OCI-LY1 (cell line): Measurements from ENCODE around the gene TLCD3B.

Experiments
- H2AFZ ChIP-seq: fragments of 200-600 bp; sonication (generic), shearing (Covaris generic); 2 replicates; pipeline ENCODE4 v1.6.0; 2014; ENCODE audit warnings: antibody characterized with exemption, mild to moderate bottlenecking, low read length
- H3F3A ChIP-seq: fragments of 200-600 bp; sonication (generic), shearing (Covaris generic); 2 replicates; pipeline ENCODE4 v1.6.0; 2014; ENCODE audit warnings: mild to moderate bottlenecking, antibody characterized with exemption, low read length, moderate library complexity; ENCODE audit not compliant: insufficient read depth
- H3K27ac ChIP-seq: fragments of 200-600 bp; sonication (generic); 2 replicates; pipeline ENCODE4 v1.5.1; 2014; ENCODE audit warnings: low read length, mixed run types, mild to moderate bottlenecking, low read depth; ENCODE audit not compliant: poor library complexity, severe bottlenecking
- H3K27me3 ChIP-seq: fragments of 200-600 bp; sonication (generic); 2 replicates; pipeline ENCODE4 v1.6.0; 2014; ENCODE audit warnings: antibody characterized with exemption, mild to moderate bottlenecking, low read length, moderate library complexity; ENCODE audit not compliant: insufficient read depth
- H3K36me3 ChIP-seq: fragments of 200-600 bp; sonication (generic); 2 replicates; pipeline ENCODE4 v1.6.1; 2014; ENCODE audit warnings: mild to moderate bottlenecking, antibody characterized with exemption, low read length, moderate library complexity, mixed read lengths; ENCODE audit not compliant: insufficient read depth
- H3K4me1 ChIP-seq: fragments of 200-600 bp; sonication (generic); 2 replicates; pipeline ENCODE4 v1.5.1; 2014; ENCODE audit warnings: mild to moderate bottlenecking, low read length, moderate library complexity; ENCODE audit not compliant: insufficient read depth, severe bottlenecking
- H3K4me2 ChIP-seq: fragments of 200-600 bp; sonication (generic), shearing (Covaris generic); 2 replicates; pipeline ENCODE4 v1.6.1; 2014; ENCODE audit warnings: low read length
- H3K4me3 ChIP-seq: fragments of 200-600 bp; sonication (generic); 2 replicates; pipeline ENCODE4 v1.5.1; 2014; ENCODE audit warnings: low read length, low read depth, mild to moderate bottlenecking, mixed read lengths; ENCODE audit not compliant: poor library complexity, severe bottlenecking
- H3K79me2 ChIP-seq: fragments of 200-600 bp; shearing (Covaris generic); 2 replicates; pipeline ENCODE4 v1.6.1; 2016; ENCODE audit warnings: mixed run types, low read length, mixed read lengths; ENCODE audit not compliant: insufficient read depth
- H3K9ac ChIP-seq: fragments of 200-600 bp; sonication (generic), shearing (Covaris generic); 2 replicates; pipeline ENCODE4 v1.6.1; 2014; ENCODE audit warnings: mild to moderate bottlenecking, low read length, mixed read lengths
- H3K9me2 ChIP-seq: fragments of 200-600 bp; sonication (generic), shearing (Covaris generic); 2 replicates; pipeline ENCODE4 v1.6.1; 2014; ENCODE audit warnings: low read depth, mild to moderate bottlenecking, low read length, mixed read lengths
- H3K9me3 ChIP-seq: fragments of 200-600 bp; shearing (Covaris generic); 2 replicates; pipeline ENCODE4 v1.6.1; 2014; ENCODE audit warnings: low read length, mixed read lengths
- H4K20me1 ChIP-seq: fragments of 200-600 bp; sonication (generic), shearing (Covaris generic); 2 replicates; pipeline ENCODE4 v1.6.0; 2016; ENCODE audit warnings: mild to moderate bottlenecking, low read length; ENCODE audit not compliant: insufficient read depth
- EZH2 ChIP-seq: fragments of 200-600 bp; sonication (generic), shearing (Covaris generic); IDR thresholded peaks from 2 replicates; pipeline ENCODE4 v1.8.0; 2017; ENCODE audit warnings: borderline replicate concordance, mixed run types, mild to moderate bottlenecking, antibody characterized with exemption, low read length, moderate library complexity, mixed read lengths
- TF ChIP-seq, protein P1 (sequence below): fragments of 200-600 bp; sonication (generic), shearing (Covaris generic); IDR thresholded peaks from 2 replicates; pipeline ENCODE4 v1.5.1; 2017; ENCODE audit warnings: mild to moderate bottlenecking, antibody characterized with exemption, low read length, moderate library complexity, mixed read lengths

TLCD3B gene

DNA sequence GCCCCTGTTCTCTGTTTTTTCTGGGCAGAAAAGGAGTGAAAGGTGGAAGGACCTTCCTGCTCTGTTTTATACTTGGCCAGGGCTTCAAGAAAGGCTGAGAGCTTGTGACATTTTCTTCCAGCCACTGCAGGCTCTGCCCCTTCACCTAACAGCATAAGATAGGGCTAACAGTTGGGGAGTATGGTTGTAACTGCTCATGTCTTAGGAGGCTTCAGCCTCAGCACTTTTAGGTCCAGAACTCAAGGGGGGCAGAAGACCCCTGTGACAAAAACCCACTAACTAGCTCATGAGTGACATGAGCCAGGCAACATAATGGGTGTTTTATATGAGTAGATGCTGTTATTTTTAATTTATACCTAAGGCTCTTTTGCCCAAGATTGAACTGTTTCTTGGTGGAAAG is 39.4 kb upstream of the TLCD3B start:
- Histone ChIP-seq H2AFZ (no peak overlapping the region), H3K79me2 (peaks cover 13% of the 10 kb centered on the region), H3K27ac (peak overlapping the region; percentile 73), H3K36me3 (peaks cover 73% of the 10 kb centered on the region), H4K20me1 (no peaks in the 10 kb centered on the region), H3K9me3 (no peaks in the 10 kb centered on the region), H3K9me2 (no peaks in the 10 kb centered on the region), H3K27me3 (no peaks in the 10 kb centered on the region), H3K4me1 (peaks cover 59% of the 10 kb centered on the region), H3K9ac (no peak overlapping the region; the same call in 1 of the 2 replicates), H3F3A (peaks cover 8% of the 10 kb centered on the region; the same call in 1 of the 2 replicates), H3K4me3 (no peak overlapping the region), H3K4me2 (no peak overlapping the region)
- TF ChIP-seq EZH2, result no peak
- TF ChIP-seq, protein P1, sequence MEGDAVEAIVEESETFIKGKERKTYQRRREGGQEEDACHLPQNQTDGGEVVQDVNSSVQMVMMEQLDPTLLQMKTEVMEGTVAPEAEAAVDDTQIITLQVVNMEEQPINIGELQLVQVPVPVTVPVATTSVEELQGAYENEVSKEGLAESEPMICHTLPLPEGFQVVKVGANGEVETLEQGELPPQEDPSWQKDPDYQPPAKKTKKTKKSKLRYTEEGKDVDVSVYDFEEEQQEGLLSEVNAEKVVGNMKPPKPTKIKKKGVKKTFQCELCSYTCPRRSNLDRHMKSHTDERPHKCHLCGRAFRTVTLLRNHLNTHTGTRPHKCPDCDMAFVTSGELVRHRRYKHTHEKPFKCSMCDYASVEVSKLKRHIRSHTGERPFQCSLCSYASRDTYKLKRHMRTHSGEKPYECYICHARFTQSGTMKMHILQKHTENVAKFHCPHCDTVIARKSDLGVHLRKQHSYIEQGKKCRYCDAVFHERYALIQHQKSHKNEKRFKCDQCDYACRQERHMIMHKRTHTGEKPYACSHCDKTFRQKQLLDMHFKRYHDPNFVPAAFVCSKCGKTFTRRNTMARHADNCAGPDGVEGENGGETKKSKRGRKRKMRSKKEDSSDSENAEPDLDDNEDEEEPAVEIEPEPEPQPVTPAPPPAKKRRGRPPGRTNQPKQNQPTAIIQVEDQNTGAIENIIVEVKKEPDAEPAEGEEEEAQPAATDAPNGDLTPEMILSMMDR, result no peak

DNA sequence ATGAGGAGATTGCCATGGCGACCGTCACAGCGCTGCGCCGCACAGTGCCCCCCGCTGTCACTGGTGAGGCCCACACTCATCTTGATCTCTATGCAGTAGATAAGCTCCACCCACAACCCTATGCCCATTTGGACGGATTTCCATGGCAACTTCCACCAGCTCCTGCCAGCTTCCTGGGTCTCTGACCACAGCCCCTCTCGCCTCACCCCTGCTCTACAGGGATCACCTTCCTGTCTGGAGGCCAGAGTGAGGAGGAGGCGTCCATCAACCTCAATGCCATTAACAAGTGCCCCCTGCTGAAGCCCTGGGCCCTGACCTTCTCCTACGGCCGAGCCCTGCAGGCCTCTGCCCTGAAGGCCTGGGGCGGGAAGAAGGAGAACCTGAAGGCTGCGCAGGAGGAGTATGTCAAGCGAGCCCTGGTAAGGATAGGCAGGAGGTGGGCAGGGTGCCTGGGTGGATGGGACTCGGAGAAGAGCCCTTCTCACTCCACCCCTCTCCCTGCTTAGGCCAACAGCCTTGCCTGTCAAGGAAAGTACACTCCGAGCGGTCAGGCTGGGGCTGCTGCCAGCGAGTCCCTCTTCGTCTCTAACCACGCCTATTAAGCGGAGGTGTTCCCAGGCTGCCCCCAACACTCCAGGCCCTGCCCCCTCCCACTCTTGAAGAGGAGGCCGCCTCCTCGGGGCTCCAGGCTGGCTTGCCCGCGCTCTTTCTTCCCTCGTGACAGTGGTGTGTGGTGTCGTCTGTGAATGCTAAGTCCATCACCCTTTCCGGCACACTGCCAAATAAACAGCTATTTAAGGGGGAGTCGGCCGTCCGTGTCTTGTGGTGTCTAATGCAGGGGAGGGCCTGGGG is 38.8 kb upstream of the TLCD3B start:
- Histone ChIP-seq H3K4me3 (peak overlapping the region; percentile 11), H3K4me2 (peak overlapping the region; percentile 25; the same call in 1 of the 2 replicates), H3K36me3 (peaks cover 73% of the 10 kb centered on the region), H2AFZ (no peak overlapping the region), H3F3A (peaks cover 8% of the 10 kb centered on the region; the same call in 1 of the 2 replicates), H3K9me3 (no peaks in the 10 kb centered on the region), H3K27ac (peak overlapping the region; percentile 73), H4K20me1 (no peaks in the 10 kb centered on the region), H3K27me3 (no peaks in the 10 kb centered on the region), H3K4me1 (peaks cover 52% of the 10 kb centered on the region), H3K79me2 (peaks cover 13% of the 10 kb centered on the region), H3K9me2 (no peaks in the 10 kb centered on the region), H3K9ac (no peak overlapping the region; the same call in 1 of the 2 replicates)
- no peak for TF ChIP-seq EZH2
- TF ChIP-seq, protein P1, result no peak

DNA sequence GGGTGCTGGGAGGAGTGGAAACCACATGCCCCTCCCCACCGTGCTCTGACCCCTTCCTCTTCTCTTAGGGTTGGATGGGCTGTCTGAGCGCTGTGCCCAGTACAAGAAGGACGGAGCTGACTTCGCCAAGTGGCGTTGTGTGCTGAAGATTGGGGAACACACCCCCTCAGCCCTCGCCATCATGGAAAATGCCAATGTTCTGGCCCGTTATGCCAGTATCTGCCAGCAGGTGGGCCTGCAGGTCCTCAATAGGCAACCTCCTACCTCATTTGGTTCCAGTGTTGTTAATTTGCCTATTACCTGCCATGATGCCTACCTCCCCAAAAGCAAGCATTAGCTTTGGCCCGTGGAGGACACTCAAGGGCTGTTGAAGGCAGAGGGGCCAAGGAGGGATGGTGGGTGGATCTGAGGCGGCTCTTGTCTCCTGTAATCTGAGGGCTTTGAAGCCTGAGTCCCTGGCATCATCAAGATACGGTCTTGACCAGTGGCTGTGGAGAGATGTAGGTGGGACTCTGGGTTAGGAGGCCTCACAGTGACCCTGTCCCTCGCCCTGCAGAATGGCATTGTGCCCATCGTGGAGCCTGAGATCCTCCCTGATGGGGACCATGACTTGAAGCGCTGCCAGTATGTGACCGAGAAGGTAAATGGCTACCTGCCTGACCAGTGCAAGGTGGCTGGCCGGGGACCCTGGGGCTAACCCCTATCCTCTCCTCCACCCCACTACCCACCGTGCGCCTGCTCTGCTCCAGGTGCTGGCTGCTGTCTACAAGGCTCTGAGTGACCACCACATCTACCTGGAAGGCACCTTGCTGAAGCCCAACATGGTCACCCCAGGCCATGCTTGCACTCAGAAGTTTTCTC is 37.9 kb upstream of the TLCD3B start:
- TF ChIP-seq, protein P1, result peak; percentile 65
- TF ChIP-seq EZH2, result no peak
- Histone ChIP-seq H3F3A (peaks cover 8% of the 10 kb centered on the region; the same call in 1 of the 2 replicates), H4K20me1 (no peaks in the 10 kb centered on the region), H3K9me3 (no peaks in the 10 kb centered on the region), H3K27me3 (no peaks in the 10 kb centered on the region), H3K79me2 (peaks cover 13% of the 10 kb centered on the region), H3K27ac (peak overlapping the region; percentile 73), H3K36me3 (peaks cover 73% of the 10 kb centered on the region), H3K4me3 (peak overlapping the region; percentile 11), H3K4me1 (peaks cover 50% of the 10 kb centered on the region), H3K4me2 (peak overlapping the region; percentile 25; the same call in 1 of the 2 replicates), H3K9ac (no peak overlapping the region; the same call in 1 of the 2 replicates), H2AFZ (no peak overlapping the region), H3K9me2 (no peaks in the 10 kb centered on the region)
